Central memory CD8-positive, alpha-beta T cell (primary cell): Measurements from ENCODE around the gene PLXND1.
"Not testable (repeated sequence)": the region's sequence is repeated elsewhere in the genome, so short reads cannot be mapped to it uniquely, and the experiment has no call there.

Experiments used
- ATAC-seq: fragments of 150-1000 bp; cut with Tn5 transposase; replicated peaks from 2 replicates; pipeline ENCODE4 v1.10.0; 2022; ENCODE audit warnings: mild to moderate bottlenecking, moderate FRiP score, moderate number of reproducible peaks; ENCODE audit not compliant: poor library complexity, severe bottlenecking; ENCODE audit errors: extremely low read depth
- DNase-seq, 2 donors: peaks; one replicate each; pipeline ENCODE4 v3.0.0; 2021; ENCODE audit warnings: low spot score in 2 of 2
- H3K27ac Mint-ChIP-seq: one replicate; pipeline ENCODE4 v1.8.0; 2022; ENCODE audit warnings: low read depth, mild to moderate bottlenecking, moderate library complexity, mixed read lengths
- H3K27me3 Mint-ChIP-seq: one replicate; pipeline ENCODE4 v1.8.0; 2022; ENCODE audit warnings: mixed read lengths
- H3K36me3 Mint-ChIP-seq: one replicate; pipeline ENCODE4 v1.8.0; 2022; ENCODE audit warnings: mild to moderate bottlenecking, moderate library complexity, mixed read lengths; ENCODE audit not compliant: insufficient read depth
- H3K4me1 Mint-ChIP-seq: one replicate; pipeline ENCODE4 v1.8.0; 2022; ENCODE audit warnings: mixed read lengths
- H3K4me3 Mint-ChIP-seq: one replicate; pipeline ENCODE4 v1.8.0; 2022; ENCODE audit warnings: mild to moderate bottlenecking, moderate library complexity, mixed read lengths
- H3K9me3 Mint-ChIP-seq: one replicate; pipeline ENCODE4 v1.8.0; 2022; ENCODE audit warnings: mixed read lengths

Gene PLXND1

DNA sequence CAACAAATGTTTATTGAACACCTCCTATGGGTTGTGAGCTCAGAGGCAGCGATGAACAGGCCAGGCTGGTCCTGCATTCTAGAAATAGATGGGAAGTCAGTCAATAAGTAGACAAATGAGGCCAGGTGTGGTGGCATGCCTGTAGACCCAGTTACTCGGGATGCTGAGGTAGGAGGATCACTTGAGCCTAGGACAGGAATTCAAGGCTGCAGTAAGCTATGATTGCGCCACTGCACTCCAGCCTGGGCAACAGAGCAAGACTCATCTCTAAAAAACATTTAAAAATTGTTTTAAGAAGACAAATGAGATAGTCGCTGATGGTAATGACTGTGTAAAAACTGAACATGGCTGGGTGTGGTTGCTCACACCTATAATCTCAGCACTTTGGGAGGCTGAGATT, 82.4 kb downstream of the PLXND1 start:
- Mint-ChIP-seq H3K9me3 (no peaks in the 10 kb centered on the region), H3K4me3 (no peak overlapping the region)
- ATAC-seq: no peak

GRCh38 chr3:129522953-129523352, 83.5 kb downstream of the PLXND1 start:
- DNase-seq (no peak), ATAC-seq (no peak)
- Mint-ChIP-seq H3K27me3 (no peaks in the 10 kb centered on the region), H3K27ac (no peak overlapping the region), H3K4me3 (no peak overlapping the region), H3K9me3 (no peaks in the 10 kb centered on the region), H3K36me3 (no peaks in the 10 kb centered on the region), H3K4me1 (no peaks in the 10 kb centered on the region)

More for the DNA sequence above, 82.4 kb downstream of the PLXND1 start:
- DNase-seq: no peak
- no peak overlapping the region for H3K27ac Mint-ChIP-seq
- H3K4me1 Mint-ChIP-seq: no peaks in the 10 kb centered on the region
- no peaks in the 10 kb centered on the region for H3K36me3 Mint-ChIP-seq
- H3K27me3 Mint-ChIP-seq: no peaks in the 10 kb centered on the region

DNA sequence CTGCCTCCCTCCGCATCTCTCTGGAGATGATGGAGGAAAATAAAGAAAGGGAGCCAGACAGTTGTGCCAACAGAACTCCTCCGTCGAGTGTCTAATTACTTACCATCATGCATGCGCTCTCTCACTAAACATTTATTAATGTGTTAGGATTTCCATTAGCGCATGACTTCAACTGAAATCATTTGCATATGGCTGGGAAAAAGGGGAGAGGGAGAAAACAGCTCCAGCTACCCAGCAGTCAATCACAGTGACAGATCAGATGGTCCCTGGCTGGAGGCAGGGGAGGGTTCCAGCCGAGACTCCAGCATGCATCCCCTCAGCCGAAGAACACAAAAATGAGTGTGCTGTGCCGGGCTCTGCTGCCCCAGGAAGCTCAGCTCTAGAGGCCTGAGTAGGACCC, 84.9 kb downstream of the PLXND1 start:
- H3K27ac Mint-ChIP-seq: no peak overlapping the region
- H3K27me3 Mint-ChIP-seq: no peaks in the 10 kb centered on the region
- no peaks in the 10 kb centered on the region for H3K36me3 Mint-ChIP-seq
- H3K4me3 Mint-ChIP-seq: no peak overlapping the region
- no peaks in the 10 kb centered on the region for H3K9me3 Mint-ChIP-seq
- DNase-seq (no peak), ATAC-seq (no peak)
- H3K4me1 Mint-ChIP-seq: peaks cover 7% of the 10 kb centered on the region

DNA sequence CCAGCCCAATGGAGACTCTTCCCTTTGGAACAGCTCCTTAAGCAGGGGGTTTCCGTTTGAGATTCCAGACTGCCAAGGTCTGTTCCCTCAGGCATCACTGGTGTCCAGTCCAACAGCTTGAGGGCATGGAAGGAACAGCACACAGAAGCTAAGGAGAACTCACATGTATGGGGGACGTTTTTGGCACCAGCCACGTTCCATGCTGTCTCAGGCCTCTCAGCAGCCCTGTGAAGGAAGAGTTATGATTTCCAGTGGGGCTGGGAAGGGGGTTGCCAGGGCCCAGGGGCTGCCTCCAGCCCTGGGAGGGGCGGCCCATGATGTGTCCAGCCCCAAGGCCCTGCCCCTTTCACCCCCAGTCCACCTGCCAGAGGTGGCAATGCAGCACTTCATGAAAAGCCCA, 85.5 kb downstream of the PLXND1 start:
- ATAC-seq (no peak), DNase-seq (no peak)
- no peaks in the 10 kb centered on the region for H3K27me3 Mint-ChIP-seq
- no peaks in the 10 kb centered on the region for H3K9me3 Mint-ChIP-seq
- peaks cover 7% of the 10 kb centered on the region for H3K4me1 Mint-ChIP-seq
- H3K4me3 Mint-ChIP-seq: no peak overlapping the region
- H3K27ac Mint-ChIP-seq: no peak overlapping the region
- no peaks in the 10 kb centered on the region for H3K36me3 Mint-ChIP-seq

- no peak overlapping the region for H3K4me3 Mint-ChIP-seq
- no peaks in the 10 kb centered on the region for H3K36me3 Mint-ChIP-seq
- H3K4me1 Mint-ChIP-seq: peaks cover 7% of the 10 kb centered on the region
- DNase-seq: no peak
- H3K27me3 Mint-ChIP-seq: no peaks in the 10 kb centered on the region
- H3K9me3 Mint-ChIP-seq: no peaks in the 10 kb centered on the region
- no peak overlapping the region for H3K27ac Mint-ChIP-seq
- no peak for ATAC-seq
These were observed 86.4 kb downstream of the PLXND1 start for GRCh38 chr3:129519896-129520715.

GRCh38 chr3:129519449-129519848, 87.0 kb downstream of the PLXND1 start:
- no peaks in the 10 kb centered on the region for H3K9me3 Mint-ChIP-seq
- no peak overlapping the region for H3K27ac Mint-ChIP-seq
- H3K4me1 Mint-ChIP-seq: peaks cover 7% of the 10 kb centered on the region
- no peak for ATAC-seq
- no peaks in the 10 kb centered on the region for H3K27me3 Mint-ChIP-seq
- no peaks in the 10 kb centered on the region for H3K36me3 Mint-ChIP-seq
- no peak overlapping the region for H3K4me3 Mint-ChIP-seq
- DNase-seq: no peak

GRCh38 chr3:129518581-129518980, 87.9 kb downstream of the PLXND1 start:
- DNase-seq (no peak), ATAC-seq (no peak)
- H3K36me3 Mint-ChIP-seq: no peaks in the 10 kb centered on the region
- H3K27ac Mint-ChIP-seq: no peak overlapping the region
- peaks cover 7% of the 10 kb centered on the region for H3K4me1 Mint-ChIP-seq
- no peak overlapping the region for H3K4me3 Mint-ChIP-seq
- H3K9me3 Mint-ChIP-seq: no peaks in the 10 kb centered on the region
- H3K27me3 Mint-ChIP-seq: no peaks in the 10 kb centered on the region

DNA sequence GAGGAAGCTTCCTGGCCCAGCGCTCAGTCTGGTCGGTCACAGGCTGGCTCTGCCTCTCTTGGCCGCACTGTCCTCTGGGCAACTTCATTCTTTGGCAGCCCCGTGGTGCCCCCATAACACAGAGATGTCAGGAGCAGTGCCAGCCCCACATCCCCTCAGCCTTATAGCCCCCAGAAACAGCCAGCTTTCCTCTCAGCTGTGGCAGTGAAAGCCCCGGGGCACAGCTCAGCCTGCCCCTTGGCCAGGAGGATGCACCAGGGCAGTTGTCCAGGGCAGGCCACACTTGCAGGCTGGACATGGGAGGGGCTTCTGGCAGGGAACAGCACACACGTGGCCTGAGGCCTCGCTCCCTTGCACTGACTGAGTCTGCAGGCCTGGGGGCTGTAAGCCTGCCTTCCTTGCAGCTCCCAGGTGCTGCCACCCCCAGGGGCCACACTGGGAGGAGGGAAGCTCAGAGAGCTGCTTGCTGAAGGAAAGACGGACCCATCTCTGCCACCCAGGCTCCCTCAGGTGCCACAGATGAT, 88.4 kb downstream of the PLXND1 start:
- no peak for ATAC-seq
- H3K4me1 Mint-ChIP-seq: peaks cover 7% of the 10 kb centered on the region
- no peaks in the 10 kb centered on the region for H3K9me3 Mint-ChIP-seq
- DNase-seq: no peak
- H3K27me3 Mint-ChIP-seq: no peaks in the 10 kb centered on the region
- H3K4me3 Mint-ChIP-seq: no peak overlapping the region
- no peak overlapping the region for H3K27ac Mint-ChIP-seq
- H3K36me3 Mint-ChIP-seq: no peaks in the 10 kb centered on the region

DNA sequence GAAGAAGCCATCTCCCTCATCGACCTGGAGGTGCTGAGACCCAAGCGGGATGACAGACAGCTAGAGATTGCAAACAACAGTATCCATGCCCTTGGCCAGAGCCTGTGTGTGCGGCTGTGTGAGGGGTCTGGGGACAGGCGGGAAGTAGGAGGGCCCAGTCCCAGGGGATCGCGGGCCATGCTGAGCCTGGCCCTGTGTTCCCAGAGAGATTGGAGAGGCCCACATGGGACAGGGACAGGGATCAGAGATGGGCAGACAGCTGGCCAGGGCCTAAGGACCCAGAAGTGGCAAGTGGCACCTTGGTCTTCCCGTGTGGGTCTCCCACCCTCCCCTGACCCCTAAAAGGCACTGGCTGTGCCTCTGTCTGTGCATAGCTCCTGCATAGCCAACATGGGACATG, 89.0 kb downstream of the PLXND1 start:
- Mint-ChIP-seq H3K36me3 (no peaks in the 10 kb centered on the region), H3K27ac (peak overlapping the region; percentile 61), H3K27me3 (no peaks in the 10 kb centered on the region), H3K4me1 (peaks cover 9% of the 10 kb centered on the region), H3K4me3 (no peak overlapping the region), H3K9me3 (no peaks in the 10 kb centered on the region)
- DNase-seq: no peak
- ATAC-seq: no peak

DNA sequence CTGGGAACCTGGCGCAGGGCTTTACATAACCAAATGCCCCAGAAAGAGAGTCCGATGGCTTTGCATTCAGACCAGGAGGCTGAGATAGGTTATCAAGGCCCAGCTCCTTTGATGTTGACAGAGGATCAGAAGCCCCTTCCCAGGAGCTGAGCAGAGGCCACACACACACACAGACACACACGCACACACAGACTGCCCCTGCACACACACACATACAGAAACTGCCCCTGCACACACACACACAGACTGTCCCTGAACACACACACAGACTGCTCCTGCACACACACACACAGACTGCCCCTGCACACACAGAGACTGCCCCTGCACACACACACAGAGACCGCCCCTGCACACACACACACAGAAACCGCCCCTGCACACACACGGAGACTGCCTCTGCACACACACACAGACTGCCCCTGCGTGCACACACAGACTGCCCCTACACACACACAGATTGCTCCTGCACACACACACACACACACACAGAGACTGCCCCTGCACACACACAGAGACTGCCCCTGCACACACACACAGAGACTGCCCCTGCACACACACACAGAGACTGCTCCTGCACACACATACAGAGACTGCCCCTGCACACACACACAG, 90.5 kb downstream of the PLXND1 start:
- not testable (repeated sequence) for H3K36me3 Mint-ChIP-seq, H3K27me3 Mint-ChIP-seq, DNase-seq, ATAC-seq, H3K9me3 Mint-ChIP-seq, H3K4me3 Mint-ChIP-seq, H3K27ac Mint-ChIP-seq
- H3K4me1 Mint-ChIP-seq: peaks cover 22% of the 10 kb centered on the region

GRCh38 chr3:129515108-129515820, 91.2 kb downstream of the PLXND1 start:
- Mint-ChIP-seq H3K4me1 (peaks cover 27% of the 10 kb centered on the region), H3K27ac (peak overlapping the region; percentile 11)
- ATAC-seq, H3K9me3 Mint-ChIP-seq, DNase-seq, H3K36me3 Mint-ChIP-seq, H3K4me3 Mint-ChIP-seq, H3K27me3 Mint-ChIP-seq: not testable (repeated sequence)

DNA sequence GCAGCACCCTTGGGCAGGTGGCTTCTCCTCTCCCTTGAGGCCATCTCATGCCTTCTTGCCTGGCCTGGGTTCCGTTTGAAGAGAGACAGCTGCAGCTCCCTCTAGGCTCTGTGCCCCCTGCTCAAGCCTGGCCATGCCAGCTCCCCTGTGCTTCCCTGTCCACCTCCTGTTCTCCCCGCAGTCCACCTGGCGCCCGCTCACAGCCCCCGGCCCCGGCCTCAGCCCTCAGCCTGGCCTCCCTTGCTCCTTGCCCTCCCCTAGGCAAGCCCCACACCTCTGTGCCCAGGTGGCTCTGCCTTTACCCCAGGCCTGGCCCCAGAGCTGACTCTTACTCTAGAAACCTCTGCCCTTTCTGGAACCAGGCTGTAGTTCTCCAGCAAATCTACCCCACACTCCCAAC, 91.9 kb downstream of the PLXND1 start:
- H3K4me3 Mint-ChIP-seq: no peak overlapping the region

More for the DNA sequence above, 91.9 kb downstream of the PLXND1 start:
- H3K4me1 Mint-ChIP-seq: peaks cover 27% of the 10 kb centered on the region
- no peaks in the 10 kb centered on the region for H3K36me3 Mint-ChIP-seq
- H3K27me3 Mint-ChIP-seq: no peaks in the 10 kb centered on the region
- DNase-seq: no peak
- no peak for ATAC-seq
- no peaks in the 10 kb centered on the region for H3K9me3 Mint-ChIP-seq
- H3K27ac Mint-ChIP-seq: peak overlapping the region; percentile 11
